Stimulated activated naive B cell treated with anti-CD40 and anti-IgM and Interleukin-4, amounts not matched to agents 10 μg/mL and 1 μg/mL and 100 μg/mL, for 72 hours (primary cell): Measurements from ENCODE around the gene COX7A2.
A peak's percentile ranks its signal among the peaks of the same experiment; 100 is the strongest.

ENCODE experiments used
- ATAC-seq, 2 donors: fragments of 150-1000 bp; cut with Tn5 transposase; replicated peaks; 2 replicates each; pipeline ENCODE4 v1.10.0; 2021; ENCODE audit warnings: moderate library complexity in 1 of 2
- DNase-seq: peaks from one replicate; pipeline ENCODE4 v3.0.0; 2021
- H3K27ac Mint-ChIP-seq: one replicate; pipeline ENCODE4 v1.8.0; 2022; ENCODE audit warnings: mild to moderate bottlenecking, mixed read lengths
- H3K27me3 Mint-ChIP-seq, 2 donors: one replicate each; pipeline ENCODE4 v1.8.0; 2022; ENCODE audit warnings: mixed read lengths in 2 of 2
- H3K36me3 Mint-ChIP-seq, 2 donors: one replicate each; pipeline ENCODE4 v1.8.0; 2022; ENCODE audit warnings: mixed read lengths in 2 of 2, mild to moderate bottlenecking in 1 of 2
- H3K4me1 Mint-ChIP-seq, 2 donors: one replicate each; pipeline ENCODE4 v1.8.0; 2022; ENCODE audit warnings: mixed read lengths in 2 of 2, mild to moderate bottlenecking in 1 of 2
- H3K4me3 Mint-ChIP-seq, 2 donors: one replicate each; pipeline ENCODE4 v1.8.0; 2022; ENCODE audit warnings: mild to moderate bottlenecking in 2 of 2, mixed read lengths in 2 of 2, moderate library complexity in 1 of 2
- H3K9me3 Mint-ChIP-seq, 2 donors: one replicate each; pipeline ENCODE4 v1.8.0; 2022; ENCODE audit warnings: mixed read lengths in 2 of 2, mild to moderate bottlenecking in 1 of 2

COX7A2 gene

DNA sequence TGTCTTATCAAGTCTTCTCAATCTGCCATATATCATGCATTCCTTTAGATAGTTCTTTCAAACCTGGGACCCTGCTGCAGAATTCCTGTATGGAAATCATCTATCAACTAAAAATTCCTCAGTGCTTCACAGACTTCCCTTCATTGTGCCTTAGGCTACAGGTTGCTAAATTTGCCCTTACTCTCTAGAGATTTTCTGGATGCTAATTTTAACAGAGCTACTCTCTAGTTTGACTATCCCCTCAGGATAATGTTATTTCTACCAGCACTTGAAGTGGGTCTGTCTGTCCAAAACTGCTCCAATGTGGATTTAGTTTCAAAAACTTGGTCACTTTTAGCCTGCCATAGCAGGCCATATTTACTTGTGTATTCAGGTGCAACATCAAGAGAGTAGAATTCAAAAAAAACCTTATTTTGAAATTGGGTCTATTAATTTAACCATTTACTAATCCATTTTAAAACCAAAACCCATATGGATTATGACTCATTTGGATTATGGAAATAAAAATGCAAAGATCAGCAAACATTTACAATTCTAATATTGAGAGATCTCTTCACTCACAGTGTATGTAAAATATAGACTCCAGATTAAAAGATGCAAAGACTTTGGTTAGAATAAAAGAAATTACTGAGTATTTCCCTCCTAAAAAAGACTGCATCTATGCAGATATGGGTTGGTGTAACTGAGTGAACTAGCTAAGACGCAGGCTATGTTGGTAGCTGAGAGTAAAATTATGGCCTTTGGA, 13.9 kb upstream of the COX7A2 start:
- Mint-ChIP-seq H3K36me3 (peaks cover 23 to 33% of the 10 kb centered on the region in 2 donors), H3K9me3 (no peaks in the 10 kb centered on the region), H3K27me3 (no peaks in the 10 kb centered on the region), H3K4me3 (no peak overlapping the region), H3K27ac (no peak overlapping the region), H3K4me1 (no peaks in the 10 kb centered on the region)
- no peak for DNase-seq
- no peak for ATAC-seq

DNA sequence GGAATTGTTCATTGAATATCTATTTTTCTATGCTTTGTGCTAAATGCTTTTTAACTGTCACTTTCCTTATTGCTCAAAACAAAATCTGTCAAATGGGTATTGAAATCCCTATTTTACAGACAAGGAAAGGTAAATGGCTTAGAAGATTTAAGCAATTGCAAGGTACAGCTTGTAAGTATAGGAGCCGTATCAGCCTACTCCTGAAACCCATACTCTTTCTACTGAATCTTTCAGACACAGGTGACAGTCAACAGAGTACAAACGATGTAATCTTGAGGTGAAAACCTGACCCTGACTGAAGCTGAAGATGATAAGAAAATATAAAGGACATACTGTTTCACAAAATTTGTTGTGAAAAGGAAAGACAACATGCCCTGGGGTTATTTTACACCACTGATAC, 7.0 kb upstream of the COX7A2 start:
- no peaks in the 10 kb centered on the region for H3K9me3 Mint-ChIP-seq
- no peak overlapping the region for H3K4me3 Mint-ChIP-seq
- ATAC-seq (no peak), DNase-seq (no peak)
- peaks cover 13 to 14% of the 10 kb centered on the region in 2 donors for H3K27me3 Mint-ChIP-seq
- H3K4me1 Mint-ChIP-seq: no peaks in the 10 kb centered on the region
- no peak overlapping the region for H3K27ac Mint-ChIP-seq
- H3K36me3 Mint-ChIP-seq: peaks cover 11 to 17% of the 10 kb centered on the region in 2 donors

GRCh38 chr6:75249837-75250236, 6.2 kb upstream of the COX7A2 start:
- Mint-ChIP-seq H3K36me3 (peaks cover 11 to 15% of the 10 kb centered on the region in 2 donors), H3K27me3 (peaks cover 15 to 17% of the 10 kb centered on the region in 2 donors), H3K27ac (no peak overlapping the region), H3K4me1 (peaks cover under 1 to 2% of the 10 kb centered on the region in 2 donors), H3K9me3 (no peaks in the 10 kb centered on the region), H3K4me3 (no peak overlapping the region)
- ATAC-seq (no peak), DNase-seq (no peak)

DNA sequence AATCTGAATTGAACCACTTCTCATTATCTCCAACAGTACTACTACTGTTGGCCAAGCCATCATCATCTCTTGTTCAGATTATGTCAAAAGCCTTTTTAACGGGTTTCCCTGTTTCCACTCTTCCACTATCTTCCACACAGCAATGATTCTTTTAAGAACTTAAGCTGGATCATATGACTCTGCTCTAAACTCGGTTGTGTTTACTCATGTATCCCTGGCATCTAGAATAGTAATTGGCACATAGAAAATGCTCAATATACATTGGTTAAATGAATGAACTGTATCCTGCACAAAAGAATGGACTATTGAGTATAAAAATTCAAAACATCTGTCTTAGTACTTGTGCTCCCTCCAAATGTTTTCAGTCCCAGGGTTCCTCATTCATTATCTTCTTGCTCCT, 2.8 kb upstream of the COX7A2 start:
- no peak for ATAC-seq
- H3K9me3 Mint-ChIP-seq: no peaks in the 10 kb centered on the region
- no peak overlapping the region for H3K27ac Mint-ChIP-seq
- peaks cover 15 to 17% of the 10 kb centered on the region in 2 donors for H3K27me3 Mint-ChIP-seq
- peaks cover 5 to 13% of the 10 kb centered on the region in 2 donors for H3K4me1 Mint-ChIP-seq
- no peak for DNase-seq
- H3K4me3 Mint-ChIP-seq: no peak overlapping the region
- peaks cover 5 to 7% of the 10 kb centered on the region in 2 donors for H3K36me3 Mint-ChIP-seq

DNA sequence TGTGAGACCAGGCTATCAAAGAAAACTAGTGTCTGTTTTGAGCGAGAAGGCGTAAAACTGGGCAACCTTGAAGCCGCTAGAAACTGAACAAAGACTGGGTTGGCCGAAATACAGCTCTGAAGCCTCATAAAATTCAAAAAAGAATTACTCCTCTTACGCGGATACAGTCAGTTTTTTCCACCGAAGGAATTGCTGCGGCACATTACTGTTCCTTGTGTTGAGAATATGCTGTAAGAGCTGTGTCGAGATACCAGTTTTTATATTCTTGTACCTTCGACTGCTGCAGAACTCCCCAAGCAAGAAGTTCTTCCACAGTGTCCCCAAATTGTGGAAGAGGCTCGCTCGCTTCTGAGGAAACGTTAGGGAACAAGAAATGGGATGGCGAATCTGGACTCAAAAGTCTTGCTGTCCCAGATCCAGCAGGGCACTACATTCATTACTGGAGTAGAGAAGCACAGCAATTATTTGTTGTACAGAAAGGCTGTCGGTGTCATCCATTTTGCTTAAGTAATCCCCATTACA, 523 bp upstream of the COX7A2 start:
- peaks cover 5 to 19% of the 10 kb centered on the region in 2 donors for H3K4me1 Mint-ChIP-seq
- no peaks in the 10 kb centered on the region for H3K9me3 Mint-ChIP-seq
- ATAC-seq (no peak), DNase-seq (no peak)
- H3K36me3 Mint-ChIP-seq: peaks cover 8 to 17% of the 10 kb centered on the region in 2 donors
- peak overlapping the region; percentile 96 to 97 for H3K4me3 Mint-ChIP-seq
- peaks cover 15 to 17% of the 10 kb centered on the region in 2 donors for H3K27me3 Mint-ChIP-seq
- H3K27ac Mint-ChIP-seq: peak overlapping the region; percentile 99

- no peak overlapping the region for H3K27ac Mint-ChIP-seq
- H3K27me3 Mint-ChIP-seq: no peaks in the 10 kb centered on the region
These were observed 7.0 kb downstream of the COX7A2 start for GRCh38 chr6:75236630-75237029.

GRCh38 chr6:75235271-75235670, 8.3 kb downstream of the COX7A2 start:
- Mint-ChIP-seq H3K9me3 (no peaks in the 10 kb centered on the region), H3K4me1 (peaks cover 0 to 1% of the 10 kb centered on the region in 2 donors), H3K36me3 (peaks cover 12 to 24% of the 10 kb centered on the region in 2 donors), H3K27ac (no peak overlapping the region), H3K4me3 (no peak overlapping the region), H3K27me3 (no peaks in the 10 kb centered on the region)
- DNase-seq (no peak), ATAC-seq (no peak)

More at GRCh38 chr6:75236630-75237029, 7.0 kb downstream of the COX7A2 start:
- peaks cover 14 to 27% of the 10 kb centered on the region in 2 donors for H3K36me3 Mint-ChIP-seq
- H3K4me3 Mint-ChIP-seq: no peak overlapping the region
- no peaks in the 10 kb centered on the region for H3K9me3 Mint-ChIP-seq
- ATAC-seq (no peak), DNase-seq (no peak)
- peaks cover 1 to 8% of the 10 kb centered on the region in 2 donors for H3K4me1 Mint-ChIP-seq

DNA sequence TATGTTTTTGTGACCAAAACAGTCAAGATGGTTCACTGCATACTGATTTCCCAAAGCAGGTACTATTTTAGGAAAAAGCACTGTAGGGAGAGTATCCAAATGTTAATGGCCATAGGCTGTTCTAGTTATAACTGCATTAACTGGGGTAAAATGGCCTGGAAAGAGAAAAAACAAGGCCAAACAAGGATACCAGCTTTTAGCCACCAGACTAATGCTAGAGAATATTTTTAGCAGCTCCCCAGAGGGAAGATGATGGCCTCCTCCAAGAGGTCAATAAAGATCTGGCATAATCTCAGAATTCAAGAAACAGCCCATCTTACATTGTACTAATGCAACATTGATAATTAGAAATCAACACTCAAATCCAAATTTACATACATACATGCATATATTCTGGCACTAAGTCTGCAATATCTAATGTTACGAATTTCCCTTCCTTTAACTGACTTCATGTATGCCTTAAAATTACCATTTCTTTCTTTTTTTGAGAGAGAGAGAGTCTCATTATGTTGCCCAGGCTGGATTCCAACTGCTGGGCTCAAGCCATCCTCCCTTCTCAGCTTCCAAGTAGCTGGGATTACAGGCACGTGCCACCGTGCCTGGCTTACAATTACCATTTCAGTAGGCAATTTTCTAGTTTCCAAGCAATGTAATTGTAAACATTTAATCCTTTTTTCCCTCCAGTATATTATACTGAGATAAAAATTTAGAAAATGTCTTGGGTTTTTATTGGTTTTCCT, 9.3 kb downstream of the COX7A2 start:
- Mint-ChIP-seq H3K27ac (no peak overlapping the region), H3K4me1 (peaks cover 0 to 1% of the 10 kb centered on the region in 2 donors), H3K36me3 (peaks cover 12 to 17% of the 10 kb centered on the region in 2 donors), H3K27me3 (no peaks in the 10 kb centered on the region), H3K9me3 (no peaks in the 10 kb centered on the region), H3K4me3 (no peak overlapping the region)
- no peak for ATAC-seq
- DNase-seq: no peak

GRCh38 chr6:75233092-75233615, 10.4 kb downstream of the COX7A2 start:
- H3K27ac Mint-ChIP-seq: no peak overlapping the region
- H3K4me3 Mint-ChIP-seq: no peak overlapping the region
- no peaks in the 10 kb centered on the region for H3K27me3 Mint-ChIP-seq
- DNase-seq (no peak), ATAC-seq (no peak)
- peaks cover 7 to 13% of the 10 kb centered on the region in 2 donors for H3K36me3 Mint-ChIP-seq
- no peaks in the 10 kb centered on the region for H3K9me3 Mint-ChIP-seq
- no peaks in the 10 kb centered on the region for H3K4me1 Mint-ChIP-seq

GRCh38 chr6:75230484-75231325, 12.9 kb downstream of the COX7A2 start:
- H3K4me3 Mint-ChIP-seq: no peak overlapping the region
- DNase-seq (no peak), ATAC-seq (no peak)
- peaks cover 8 to 9% of the 10 kb centered on the region in 2 donors for H3K27me3 Mint-ChIP-seq
- no peaks in the 10 kb centered on the region for H3K4me1 Mint-ChIP-seq
- no peaks in the 10 kb centered on the region for H3K9me3 Mint-ChIP-seq
- H3K36me3 Mint-ChIP-seq: no peaks in the 10 kb centered on the region
- H3K27ac Mint-ChIP-seq: no peak overlapping the region

- Mint-ChIP-seq H3K4me3 (no peak overlapping the region), H3K9me3 (no peaks in the 10 kb centered on the region), H3K36me3 (no peaks in the 10 kb centered on the region), H3K27me3 (peaks cover 26 to 43% of the 10 kb centered on the region in 2 donors), H3K4me1 (no peaks in the 10 kb centered on the region), H3K27ac (no peak overlapping the region)
- ATAC-seq: no peak
- no peak for DNase-seq
These were observed 19.2 kb downstream of the COX7A2 start for GRCh38 chr6:75224303-75224926.

DNA sequence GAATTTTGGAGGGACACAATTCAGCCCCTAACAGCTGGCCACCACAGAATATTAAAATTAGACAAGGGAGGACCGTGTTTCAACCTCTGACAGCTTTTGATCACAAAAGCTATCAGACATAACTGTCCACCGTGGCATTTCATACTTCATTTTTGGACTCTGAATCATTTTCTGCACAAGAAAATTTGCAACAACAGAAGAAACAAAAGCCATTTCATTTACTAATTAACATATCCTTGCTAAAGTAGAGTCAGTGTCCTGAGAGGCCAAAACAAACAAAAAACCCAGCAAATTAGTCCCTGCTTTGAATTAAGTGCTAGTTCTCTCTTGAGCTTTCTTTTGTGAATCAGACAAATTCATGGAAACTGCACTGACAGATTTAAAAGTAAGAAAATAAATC, 20.2 kb downstream of the COX7A2 start:
- no peak overlapping the region for H3K4me3 Mint-ChIP-seq
- H3K27ac Mint-ChIP-seq: no peak overlapping the region
- H3K27me3 Mint-ChIP-seq: peaks cover 30 to 48% of the 10 kb centered on the region in 2 donors
- no peaks in the 10 kb centered on the region for H3K9me3 Mint-ChIP-seq
- DNase-seq: no peak
- no peaks in the 10 kb centered on the region for H3K36me3 Mint-ChIP-seq
- ATAC-seq: no peak
- H3K4me1 Mint-ChIP-seq: no peaks in the 10 kb centered on the region

- Mint-ChIP-seq H3K27me3 (peaks cover 23 to 51% of the 10 kb centered on the region in 2 donors), H3K9me3 (no peaks in the 10 kb centered on the region), H3K27ac (no peak overlapping the region), H3K4me1 (peaks cover under 1 to 5% of the 10 kb centered on the region in 2 donors), H3K36me3 (no peaks in the 10 kb centered on the region), H3K4me3 (no peak overlapping the region)
- no peak for DNase-seq
- ATAC-seq: no peak
These were observed 21.3 kb downstream of the COX7A2 start for GRCh38 chr6:75222261-75222660.
